Measurements from ENCODE around the gene FARS2.

DNA sequence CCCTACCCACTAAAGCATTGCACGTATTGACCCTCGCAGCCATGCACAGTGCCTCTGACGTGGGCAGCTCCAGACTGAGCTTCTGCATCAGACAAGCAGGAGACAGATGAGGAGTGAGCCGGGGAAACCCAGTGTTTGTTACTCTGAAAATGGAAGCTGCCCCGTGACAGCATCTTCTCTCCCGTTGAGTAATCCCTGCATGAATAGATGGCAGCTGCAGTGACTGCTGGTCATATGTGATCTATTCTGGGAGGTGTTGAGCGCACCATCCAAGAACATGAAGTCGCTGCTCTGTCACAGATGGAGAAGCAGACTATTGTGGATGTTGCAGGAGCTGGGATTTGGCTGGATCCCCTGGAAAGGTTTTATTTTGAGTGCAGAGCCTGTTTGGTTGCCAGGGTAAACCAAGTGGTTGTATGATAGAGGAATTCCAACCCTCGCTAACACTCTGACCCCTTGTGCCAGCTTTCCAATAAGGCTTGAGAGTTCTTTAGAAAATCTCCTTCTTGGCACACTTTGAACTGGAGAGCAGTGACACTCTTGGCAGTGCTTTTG lies 503.2 kb downstream of the FARS2 start:
- TF ChIP-seq POLR2A (IDR thresholded peaks at IDR 0.05; ENCODE audit: low read depth), result no peak
- TF ChIP-seq, protein P1, sequence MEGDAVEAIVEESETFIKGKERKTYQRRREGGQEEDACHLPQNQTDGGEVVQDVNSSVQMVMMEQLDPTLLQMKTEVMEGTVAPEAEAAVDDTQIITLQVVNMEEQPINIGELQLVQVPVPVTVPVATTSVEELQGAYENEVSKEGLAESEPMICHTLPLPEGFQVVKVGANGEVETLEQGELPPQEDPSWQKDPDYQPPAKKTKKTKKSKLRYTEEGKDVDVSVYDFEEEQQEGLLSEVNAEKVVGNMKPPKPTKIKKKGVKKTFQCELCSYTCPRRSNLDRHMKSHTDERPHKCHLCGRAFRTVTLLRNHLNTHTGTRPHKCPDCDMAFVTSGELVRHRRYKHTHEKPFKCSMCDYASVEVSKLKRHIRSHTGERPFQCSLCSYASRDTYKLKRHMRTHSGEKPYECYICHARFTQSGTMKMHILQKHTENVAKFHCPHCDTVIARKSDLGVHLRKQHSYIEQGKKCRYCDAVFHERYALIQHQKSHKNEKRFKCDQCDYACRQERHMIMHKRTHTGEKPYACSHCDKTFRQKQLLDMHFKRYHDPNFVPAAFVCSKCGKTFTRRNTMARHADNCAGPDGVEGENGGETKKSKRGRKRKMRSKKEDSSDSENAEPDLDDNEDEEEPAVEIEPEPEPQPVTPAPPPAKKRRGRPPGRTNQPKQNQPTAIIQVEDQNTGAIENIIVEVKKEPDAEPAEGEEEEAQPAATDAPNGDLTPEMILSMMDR (IDR thresholded peaks at IDR 0.05), result no peak
